ENCODE data around the gene TBL1Y. TPM values are rescaled to one million over a fixed set of nuclear protein-coding genes. Genes with fewer than 3 reads are reported as not detected.

TBL1Y gene
- total RNA-seq, 1 experiment from 2014 or later = not detected

DNA sequence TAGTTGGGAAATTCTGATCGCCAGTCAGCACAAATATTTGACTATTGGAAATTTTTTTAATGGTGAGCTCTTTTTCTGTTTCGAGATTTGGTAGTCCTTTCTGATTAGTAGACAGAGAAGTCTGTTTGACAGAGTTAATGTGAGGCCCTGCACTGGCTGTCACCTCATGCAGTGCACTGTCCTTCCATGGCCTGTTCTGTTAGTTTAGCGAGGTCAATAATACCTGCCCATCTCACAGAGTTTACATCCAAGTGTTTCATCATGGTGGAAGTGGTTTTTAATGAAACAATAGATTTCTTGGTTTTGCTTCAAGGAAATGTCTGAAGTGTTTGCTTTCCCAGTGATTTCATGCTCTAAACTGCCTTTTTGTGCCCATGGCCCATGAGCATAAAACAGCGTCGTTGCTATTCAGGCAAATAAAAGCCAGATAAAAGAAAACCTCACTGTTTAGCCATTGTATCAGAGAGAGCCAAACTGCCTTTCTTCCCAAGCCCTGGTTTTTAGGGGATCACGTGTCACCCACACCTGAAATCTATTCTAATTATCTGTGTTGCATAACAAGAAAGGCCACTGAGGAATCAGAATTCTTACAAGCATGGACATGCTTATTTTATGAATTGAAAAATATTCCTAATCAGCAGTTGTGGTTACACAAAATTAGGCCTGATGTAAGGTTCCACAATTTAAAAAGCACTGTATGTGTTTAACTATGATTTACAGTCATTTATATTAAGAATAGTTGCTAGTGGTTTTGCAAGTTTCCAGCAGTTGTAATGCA lies 98.3 kb downstream of the TBL1Y start:
- BruUV-seq (replicated peaks) = no TSS peak
- Mint-ChIP-seq H3K4me3 (ENCODE audit: low read depth, unreplicated experiment) (no peak overlapping the region), H3K27me3 (ENCODE audit: unreplicated experiment) (no peaks in the 10 kb centered on the region), H3K4me1 (ENCODE audit: low read depth, unreplicated experiment) (no peaks in the 10 kb centered on the region), H3K9me3 (ENCODE audit: low read depth, unreplicated experiment) (no peaks in the 10 kb centered on the region), H3K27ac (ENCODE audit: unreplicated experiment) (no peak overlapping the region), H3K36me3 (ENCODE audit: insufficient read depth, unreplicated experiment) (no peaks in the 10 kb centered on the region)
- intact Hi-C loops (cut with micrococcal nuclease; ENCODE audit: unreplicated experiment) = no loop called here
- CTCF ChIA-PET = no interaction called here
- DNase-seq = no peak
- TF ChIP-seq, protein P1, sequence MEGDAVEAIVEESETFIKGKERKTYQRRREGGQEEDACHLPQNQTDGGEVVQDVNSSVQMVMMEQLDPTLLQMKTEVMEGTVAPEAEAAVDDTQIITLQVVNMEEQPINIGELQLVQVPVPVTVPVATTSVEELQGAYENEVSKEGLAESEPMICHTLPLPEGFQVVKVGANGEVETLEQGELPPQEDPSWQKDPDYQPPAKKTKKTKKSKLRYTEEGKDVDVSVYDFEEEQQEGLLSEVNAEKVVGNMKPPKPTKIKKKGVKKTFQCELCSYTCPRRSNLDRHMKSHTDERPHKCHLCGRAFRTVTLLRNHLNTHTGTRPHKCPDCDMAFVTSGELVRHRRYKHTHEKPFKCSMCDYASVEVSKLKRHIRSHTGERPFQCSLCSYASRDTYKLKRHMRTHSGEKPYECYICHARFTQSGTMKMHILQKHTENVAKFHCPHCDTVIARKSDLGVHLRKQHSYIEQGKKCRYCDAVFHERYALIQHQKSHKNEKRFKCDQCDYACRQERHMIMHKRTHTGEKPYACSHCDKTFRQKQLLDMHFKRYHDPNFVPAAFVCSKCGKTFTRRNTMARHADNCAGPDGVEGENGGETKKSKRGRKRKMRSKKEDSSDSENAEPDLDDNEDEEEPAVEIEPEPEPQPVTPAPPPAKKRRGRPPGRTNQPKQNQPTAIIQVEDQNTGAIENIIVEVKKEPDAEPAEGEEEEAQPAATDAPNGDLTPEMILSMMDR (IDR thresholded peaks at IDR 0.05; ENCODE audit: unreplicated experiment) = no peak

DNA sequence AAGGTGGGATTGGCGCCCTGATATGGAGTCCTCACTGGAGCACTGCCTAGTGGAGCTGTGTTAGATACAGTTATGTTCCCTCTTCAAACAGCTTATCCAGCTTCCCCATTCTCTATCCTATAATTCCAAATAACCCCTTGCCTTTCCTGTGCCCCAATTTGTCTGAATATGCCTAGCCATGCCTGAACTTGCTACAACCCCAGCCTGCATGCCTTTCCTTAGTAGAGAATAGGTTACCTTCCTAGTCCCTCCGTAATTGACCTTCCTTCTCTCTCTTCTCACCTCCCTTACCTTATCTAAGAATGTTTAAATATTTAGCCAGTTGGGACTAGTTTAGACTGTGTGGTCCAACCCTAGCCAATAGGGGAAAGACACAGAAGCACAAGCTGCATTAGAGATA lies 102.6 kb downstream of the TBL1Y start:
- TF ChIP-seq, protein P1 (IDR thresholded peaks at IDR 0.05; ENCODE audit: unreplicated experiment) = no peak
- intact Hi-C loops (cut with micrococcal nuclease; ENCODE audit: unreplicated experiment) = no loop called here
- CTCF ChIA-PET = no interaction called here
- Mint-ChIP-seq H3K9me3 (ENCODE audit: low read depth, unreplicated experiment) (no peaks in the 10 kb centered on the region), H3K4me3 (ENCODE audit: low read depth, unreplicated experiment) (no peak overlapping the region), H3K36me3 (ENCODE audit: insufficient read depth, unreplicated experiment) (no peaks in the 10 kb centered on the region), H3K4me1 (ENCODE audit: low read depth, unreplicated experiment) (no peaks in the 10 kb centered on the region), H3K27me3 (ENCODE audit: unreplicated experiment) (no peaks in the 10 kb centered on the region), H3K27ac (ENCODE audit: unreplicated experiment) (no peak overlapping the region)
- no peak for DNase-seq
- BruUV-seq (replicated peaks) = no TSS peak

DNA sequence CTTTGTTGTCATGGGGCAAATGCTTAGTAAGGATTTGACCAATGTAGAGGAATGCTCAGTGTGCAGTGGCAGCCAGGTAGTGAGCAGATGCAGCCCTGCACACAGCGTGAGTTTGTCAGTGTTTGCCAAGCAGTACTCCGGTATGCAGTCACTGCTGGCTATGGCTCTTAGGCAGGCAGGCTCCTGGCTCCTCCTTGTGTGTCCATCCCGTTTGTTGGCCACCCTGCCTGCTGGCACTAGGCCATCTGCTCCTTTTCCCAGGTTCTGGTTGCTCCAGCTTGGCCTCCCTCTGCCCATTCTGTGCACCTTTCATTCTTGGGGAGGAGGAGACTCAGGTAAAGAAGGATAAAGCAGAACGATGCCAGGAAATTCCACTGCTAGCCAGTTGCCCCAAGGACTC lies 106.0 kb downstream of the TBL1Y start:
- H3K9me3 Mint-ChIP-seq (ENCODE audit: low read depth, unreplicated experiment) = no peaks in the 10 kb centered on the region
- TF ChIP-seq, protein P1 (IDR thresholded peaks at IDR 0.05; ENCODE audit: unreplicated experiment) = no peak
- DNase-seq = no peak
- H3K4me3 Mint-ChIP-seq (ENCODE audit: low read depth, unreplicated experiment) = no peak overlapping the region
- no peaks in the 10 kb centered on the region for H3K27me3 Mint-ChIP-seq (ENCODE audit: unreplicated experiment)
- H3K36me3 Mint-ChIP-seq (ENCODE audit: insufficient read depth, unreplicated experiment) = no peaks in the 10 kb centered on the region
- intact Hi-C loops (cut with micrococcal nuclease; ENCODE audit: unreplicated experiment) = no loop called here
- no peaks in the 10 kb centered on the region for H3K4me1 Mint-ChIP-seq (ENCODE audit: low read depth, unreplicated experiment)
- no TSS peak for BruUV-seq (replicated peaks)
- CTCF ChIA-PET = no interaction called here
- no peak overlapping the region for H3K27ac Mint-ChIP-seq (ENCODE audit: unreplicated experiment)

DNA sequence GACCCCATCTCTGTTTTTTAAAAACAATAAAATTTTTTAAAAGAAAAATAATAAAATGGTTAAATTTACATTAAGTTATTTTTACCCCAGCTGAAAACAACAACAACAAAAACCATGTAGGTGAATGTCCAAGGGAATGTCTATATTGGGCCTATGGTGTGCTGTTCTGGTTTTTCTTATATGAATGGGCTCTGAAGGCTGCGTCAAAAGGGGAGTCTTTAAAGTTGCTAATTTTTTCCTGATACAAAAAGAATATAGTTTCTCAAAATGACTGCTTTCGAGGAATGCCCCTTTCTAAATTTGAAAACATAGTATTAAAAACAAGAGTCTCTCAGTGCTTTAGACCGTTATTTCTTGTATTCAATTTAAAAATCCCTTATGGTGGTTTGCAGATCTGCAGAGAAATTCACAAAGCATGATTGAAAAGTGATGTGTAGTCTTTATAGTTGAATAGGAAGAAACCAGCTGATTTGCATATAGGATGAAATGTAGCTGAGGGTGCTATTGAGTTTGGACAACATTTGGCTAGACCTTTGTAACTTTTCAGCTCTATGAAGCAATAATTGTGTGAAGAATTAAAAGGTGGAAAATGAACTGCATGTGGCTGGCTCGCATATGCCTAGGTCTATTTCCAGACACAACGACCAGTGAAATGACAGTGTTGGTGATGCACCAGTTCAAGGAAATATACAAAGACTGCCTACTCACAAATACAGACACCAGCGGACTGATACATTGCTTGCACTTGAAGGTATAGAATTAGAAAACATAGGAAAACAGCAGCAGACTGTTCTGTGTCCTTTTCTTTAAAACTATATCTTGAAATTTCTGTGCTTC lies 107.0 kb downstream of the TBL1Y start:
- no peaks in the 10 kb centered on the region for H3K36me3 Mint-ChIP-seq (ENCODE audit: insufficient read depth, unreplicated experiment)
- H3K27ac Mint-ChIP-seq (ENCODE audit: unreplicated experiment) = no peak overlapping the region
- BruUV-seq (replicated peaks) = no TSS peak
- no peak overlapping the region for H3K4me3 Mint-ChIP-seq (ENCODE audit: low read depth, unreplicated experiment)
- intact Hi-C loops (cut with micrococcal nuclease; ENCODE audit: unreplicated experiment) = no loop called here
- no peaks in the 10 kb centered on the region for H3K27me3 Mint-ChIP-seq (ENCODE audit: unreplicated experiment)
- no peaks in the 10 kb centered on the region for H3K4me1 Mint-ChIP-seq (ENCODE audit: low read depth, unreplicated experiment)
- TF ChIP-seq, protein P1 (IDR thresholded peaks at IDR 0.05; ENCODE audit: unreplicated experiment) = no peak
- H3K9me3 Mint-ChIP-seq (ENCODE audit: low read depth, unreplicated experiment) = no peaks in the 10 kb centered on the region
- CTCF ChIA-PET = no interaction called here
- no peak for DNase-seq

Measured in Calu3 (cell line).